Fibroblast of skin of left quadriceps (primary cell): ENCODE data around the gene AMPD2.
"Not testable (repeated sequence)": the region's sequence is repeated elsewhere in the genome, so short reads cannot be mapped to it uniquely, and the experiment has no call there.

Experiments
- DNase-seq, 2 experiments: peaks; one replicate each; pipeline ENCODE4 v3.0.0-alpha.2; 2013; ENCODE audit warnings: low read depth in 2 of 2

The AMPD2 gene

DNA sequence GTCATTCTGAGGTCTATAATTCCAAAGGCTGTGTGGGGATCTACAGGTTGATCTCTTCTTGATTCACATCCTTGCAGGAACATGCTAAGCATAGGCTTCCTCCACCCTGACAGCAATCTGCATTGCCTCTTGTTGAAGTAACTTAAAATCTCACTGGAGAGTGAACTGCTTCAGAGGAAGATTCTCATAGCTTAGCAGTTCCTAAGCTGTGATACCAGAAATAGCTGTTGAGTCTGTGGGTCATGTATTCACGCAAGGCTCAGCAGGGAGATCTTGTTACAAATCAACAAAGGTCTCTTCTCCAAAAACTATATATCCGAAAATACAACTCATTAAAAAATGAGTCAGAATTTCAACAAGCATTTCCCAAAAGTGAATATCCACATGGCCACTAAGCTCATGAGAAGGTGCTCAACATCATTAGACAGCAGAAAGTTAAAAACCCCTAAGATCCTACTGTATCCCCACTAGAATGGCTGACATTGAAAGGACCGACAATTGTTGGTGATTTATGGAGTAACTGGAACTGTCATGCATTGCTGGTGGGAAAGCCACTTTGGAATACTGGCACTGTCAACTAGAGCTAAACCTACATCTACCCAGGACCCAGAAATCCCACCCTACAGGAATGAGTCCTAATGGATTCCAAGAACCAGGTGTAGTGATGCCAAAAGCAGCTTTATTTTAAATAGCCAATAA lies 57.2 kb downstream of the AMPD2 start:
- DNase-seq: not testable (repeated sequence)

DNA sequence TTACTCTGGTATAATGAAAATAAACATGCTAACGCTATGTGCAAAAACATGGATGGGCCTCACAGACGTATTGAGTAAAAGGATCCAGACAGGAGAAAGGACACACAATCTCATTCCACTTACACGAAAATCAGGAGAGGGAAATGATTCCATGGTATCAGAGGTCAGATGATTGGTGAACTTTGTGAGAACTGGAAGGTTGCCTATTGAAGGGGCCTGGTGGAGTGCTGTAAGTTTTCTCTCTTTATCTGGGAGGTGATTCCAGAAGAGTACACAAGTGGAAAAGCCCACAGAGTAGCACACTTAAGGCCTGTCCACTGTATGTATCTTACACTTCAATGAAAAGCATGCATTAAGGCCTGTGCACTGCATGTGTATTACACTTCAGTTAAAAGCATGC lies 57.8 kb downstream of the AMPD2 start:
- no peak for DNase-seq

DNA sequence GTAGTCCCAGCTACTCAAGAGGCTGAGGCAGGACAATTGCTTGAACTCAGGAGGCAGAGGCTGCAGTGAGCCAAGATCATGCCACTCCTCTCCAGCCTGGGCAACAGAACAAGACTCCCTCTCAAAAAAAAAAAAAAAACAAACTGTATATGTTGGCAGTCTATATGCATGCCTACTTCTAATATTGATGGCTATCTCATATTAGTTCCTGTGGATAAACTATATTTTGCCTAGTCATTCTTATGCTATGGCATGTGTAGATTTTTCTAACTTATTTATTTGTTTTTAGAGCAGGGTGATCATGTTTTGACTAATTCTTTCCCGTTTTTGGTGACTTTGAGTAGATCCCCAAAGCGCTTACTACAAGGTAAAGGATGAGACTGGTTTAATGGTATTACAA lies 59.0 kb downstream of the AMPD2 start:
- not testable (repeated sequence) for DNase-seq
